Posterior cingulate gyrus (tissue), 11 donors: ENCODE measurements around the gene BGN.

ENCODE experiments used
- DNase-seq, 10 donors: peaks; one replicate each; pipeline versions ENCODE4 v3.0.0 to v3.0.0-alpha.2; 2020 to 2021; ENCODE audit warnings: mixed read lengths in 3 of 10
- intact Hi-C: fragments of 100-400 bp; cut with DNase I; formaldehyde crosslinking; loops from one replicate; pipeline ENCODE4 v1.15.1; 2023

The BGN gene

GRCh38 chrX:153521034-153521433, 26.3 kb downstream of the BGN start:
- peak in 8 of 10 donors; percentile 35 to 94 (median 64) for DNase-seq
- intact Hi-C loops: no loop called here

- no peak for DNase-seq
- intact Hi-C loops: no loop called here
Measured at GRCh38 chrX:153522259-153522658, 27.5 kb downstream of the BGN start.

GRCh38 chrX:153523269-153523668, 28.5 kb downstream of the BGN start:
- DNase-seq: no peak
- intact Hi-C loops: no loop called here

GRCh38 chrX:153524234-153524633, 29.5 kb downstream of the BGN start:
- no peak for DNase-seq
- intact Hi-C loops: no loop called here

GRCh38 chrX:153525451-153525850, 30.7 kb downstream of the BGN start:
- intact Hi-C loops: no loop called here
- no peak for DNase-seq

GRCh38 chrX:153526042-153526441, 31.3 kb downstream of the BGN start:
- no peak for DNase-seq

GRCh38 chrX:153526801-153527200, 32.0 kb downstream of the BGN start:
- no peak for DNase-seq
- intact Hi-C loops: no loop called here

More at GRCh38 chrX:153526042-153526441, 31.3 kb downstream of the BGN start:
- intact Hi-C loops: no loop called here

GRCh38 chrX:153527208-153527607, 32.4 kb downstream of the BGN start:
- DNase-seq: no peak
- intact Hi-C loops: no loop called here

GRCh38 chrX:153530411-153531129, 35.8 kb downstream of the BGN start:
- intact Hi-C loops: no loop called here
- no peak for DNase-seq

GRCh38 chrX:153533091-153533490, 38.3 kb downstream of the BGN start:
- intact Hi-C loops: no loop called here
- no peak for DNase-seq

- intact Hi-C loops: loop anchor here (5.0 kb wide), 2 partner anchors 130 to 415 kb away; no protein-coding TSS in a partner anchor
- DNase-seq: no peak
Measured at GRCh38 chrX:153537080-153537479, 42.3 kb downstream of the BGN start.

GRCh38 chrX:153537526-153538295, 42.9 kb downstream of the BGN start:
- peak in 3 of 10 donors; percentile 22 to 78 (median 30) for DNase-seq
- intact Hi-C loops: loop anchor here (5.0 kb wide), 2 partner anchors 130 to 415 kb away; no protein-coding TSS in a partner anchor

GRCh38 chrX:153538424-153538823, 43.6 kb downstream of the BGN start:
- DNase-seq: peak in 5 of 10 donors; percentile 23 to 56 (median 42)
- intact Hi-C loops: loop anchor here (5.0 kb wide), 2 partner anchors 129 to 414 kb away; no protein-coding TSS in a partner anchor

GRCh38 chrX:153539171-153539978, 44.6 kb downstream of the BGN start:
- DNase-seq: peak; percentile 55 to 97 (median 78)

GRCh38 chrX:153539979-153540358, 45.2 kb downstream of the BGN start:
- intact Hi-C loops: loop anchor here (5.0 kb wide), 2 partner anchors 127 to 412 kb away; no protein-coding TSS in a partner anchor
- DNase-seq: no peak

More at GRCh38 chrX:153539171-153539978, 44.6 kb downstream of the BGN start:
- intact Hi-C loops: loop anchor here (5.0 kb wide), 2 partner anchors 128 to 413 kb away; no protein-coding TSS in a partner anchor

- no peak for DNase-seq
- intact Hi-C loops: no loop called here
Measured at GRCh38 chrX:153544727-153545126, 49.9 kb downstream of the BGN start.

GRCh38 chrX:153546386-153546785, 51.6 kb downstream of the BGN start:
- intact Hi-C loops: no loop called here
- no peak for DNase-seq

- DNase-seq: no peak
- intact Hi-C loops: no loop called here
Measured at GRCh38 chrX:153547195-153547594, 52.4 kb downstream of the BGN start.

- no peak for DNase-seq
Measured at GRCh38 chrX:153549231-153549630, 54.5 kb downstream of the BGN start.

GRCh38 chrX:153549807-153550206, 55.0 kb downstream of the BGN start:
- no peak for DNase-seq
- intact Hi-C loops: no loop called here

More at GRCh38 chrX:153549231-153549630, 54.5 kb downstream of the BGN start:
- intact Hi-C loops: no loop called here
